MCF 10A (cell line): ENCODE results near the gene CSTF1. TPM values are rescaled to one million over a fixed set of nuclear protein-coding genes. Genes with fewer than 3 reads are reported as not detected.
"Not testable (repeated sequence)": the region's sequence is repeated elsewhere in the genome, so short reads cannot be mapped to it uniquely, and the experiment has no call there.

Experiments used
- BruUV-seq: library from RNA; stranded (reverse); fragments of 400-500 nt; replicated peaks from 2 replicates; lab custom pipeline; 2021; lab: Mats Ljungman, UMichigan
- CTCF ChIA-PET: fragments of 300-600 bp; sonication (Branson Sonifier 250); formaldehyde crosslinking; extraction: SDS; loops from one replicate; lab custom pipeline; 2021; ENCODE audit warnings: antibody characterized with exemption, inconsistent platforms; lab: Yijun Ruan, JAX
- POLR2A ChIA-PET: fragments of 300-600, 350-650 bp; sonication (Branson Sonifier 250); formaldehyde crosslinking; extraction: SDS; loops from one replicate; lab custom pipeline; 2020; ENCODE audit warnings: antibody characterized with exemption, inconsistent platforms; lab: Yijun Ruan, JAX
- DNase-seq: peaks from one replicate; pipeline ENCODE4 v3.0.0-alpha.2; 2018; ENCODE audit not compliant: unreplicated experiment
- H3K27ac Mint-ChIP-seq: one replicate; pipeline ENCODE4 v1.8.0; 2022; ENCODE audit warnings: mild to moderate bottlenecking, low read depth, mixed read lengths; ENCODE audit not compliant: unreplicated experiment
- H3K27me3 Mint-ChIP-seq: one replicate; pipeline ENCODE4 v1.8.0; 2022; ENCODE audit warnings: mixed read lengths; ENCODE audit not compliant: insufficient read depth, unreplicated experiment
- H3K36me3 Mint-ChIP-seq: one replicate; pipeline ENCODE4 v1.8.0; 2022; ENCODE audit warnings: mild to moderate bottlenecking, moderate library complexity, mixed read lengths; ENCODE audit not compliant: insufficient read depth, unreplicated experiment
- H3K4me1 Mint-ChIP-seq: one replicate; pipeline ENCODE4 v1.8.0; 2022; ENCODE audit warnings: mixed read lengths; ENCODE audit not compliant: insufficient read depth, unreplicated experiment
- H3K4me3 Mint-ChIP-seq: one replicate; pipeline ENCODE4 v1.8.0; 2022; ENCODE audit warnings: mild to moderate bottlenecking, moderate library complexity, mixed read lengths; ENCODE audit not compliant: unreplicated experiment
- H3K9me3 Mint-ChIP-seq: one replicate; pipeline ENCODE4 v1.8.0; 2022; ENCODE audit warnings: mixed read lengths; ENCODE audit not compliant: unreplicated experiment
- intact Hi-C: fragments of 100-400 bp; cut with micrococcal nuclease; formaldehyde crosslinking; loops from 2 replicates; pipeline ENCODE4 v1.14.1; 2022
- total RNA-seq: library from RNA; stranded (reverse); gene quantifications from 2 replicates; pipeline ENCODE4 v1.2.3, GENCODE V29; 2022
- TF ChIP-seq, protein P1 (sequence below): fragments of 200-600 bp; IDR thresholded peaks from one replicate; pipeline ENCODE4 v1.8.0; 2022; ENCODE audit warnings: antibody characterized with exemption, mild to moderate bottlenecking; ENCODE audit not compliant: unreplicated experiment

The CSTF1 gene
- total RNA-seq, 1 experiment from 2014 or later: 35.1 TPM

DNA sequence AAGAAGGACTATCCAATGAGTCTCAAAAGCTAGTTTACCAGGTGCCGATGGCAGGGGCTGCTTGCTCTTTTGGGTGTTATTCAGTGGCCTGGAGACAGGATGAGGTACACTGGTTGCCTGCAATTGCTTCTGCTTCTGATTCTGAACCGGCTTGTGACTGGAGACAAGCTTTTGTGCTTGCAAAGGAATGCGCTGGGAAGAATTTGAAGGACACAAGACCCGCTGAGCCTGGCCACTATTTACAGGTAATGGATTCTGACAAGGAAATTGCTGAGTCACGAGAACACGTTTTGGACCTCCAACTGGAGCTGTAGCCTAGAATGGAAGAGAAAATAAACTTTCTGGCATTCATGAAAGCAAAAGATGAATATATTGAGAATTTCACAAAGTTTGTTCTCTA is 6.2 kb upstream of the CSTF1 start:
- POLR2A ChIA-PET: interaction anchor here (0.7 to 3.5 kb wide), 4 partner anchors 9 to 27 kb away, joined by 3 to 13 read pairs (median 6); partner anchors contain the start of gene FAM210B
- DNase-seq: no peak
- H3K27me3 Mint-ChIP-seq: no peaks in the 10 kb centered on the region
- CTCF ChIA-PET: interaction anchor here (1.7 to 2.1 kb wide), 2 partner anchors 12 to 14 kb away, joined by 5 to 8 read pairs; no protein-coding TSS in a partner anchor
- BruUV-seq: no TSS peak
- peak overlapping the region; percentile 2 for H3K27ac Mint-ChIP-seq
- TF ChIP-seq, protein P1, sequence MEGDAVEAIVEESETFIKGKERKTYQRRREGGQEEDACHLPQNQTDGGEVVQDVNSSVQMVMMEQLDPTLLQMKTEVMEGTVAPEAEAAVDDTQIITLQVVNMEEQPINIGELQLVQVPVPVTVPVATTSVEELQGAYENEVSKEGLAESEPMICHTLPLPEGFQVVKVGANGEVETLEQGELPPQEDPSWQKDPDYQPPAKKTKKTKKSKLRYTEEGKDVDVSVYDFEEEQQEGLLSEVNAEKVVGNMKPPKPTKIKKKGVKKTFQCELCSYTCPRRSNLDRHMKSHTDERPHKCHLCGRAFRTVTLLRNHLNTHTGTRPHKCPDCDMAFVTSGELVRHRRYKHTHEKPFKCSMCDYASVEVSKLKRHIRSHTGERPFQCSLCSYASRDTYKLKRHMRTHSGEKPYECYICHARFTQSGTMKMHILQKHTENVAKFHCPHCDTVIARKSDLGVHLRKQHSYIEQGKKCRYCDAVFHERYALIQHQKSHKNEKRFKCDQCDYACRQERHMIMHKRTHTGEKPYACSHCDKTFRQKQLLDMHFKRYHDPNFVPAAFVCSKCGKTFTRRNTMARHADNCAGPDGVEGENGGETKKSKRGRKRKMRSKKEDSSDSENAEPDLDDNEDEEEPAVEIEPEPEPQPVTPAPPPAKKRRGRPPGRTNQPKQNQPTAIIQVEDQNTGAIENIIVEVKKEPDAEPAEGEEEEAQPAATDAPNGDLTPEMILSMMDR: no peak
- no peak overlapping the region for H3K4me3 Mint-ChIP-seq
- peaks cover 32% of the 10 kb centered on the region for H3K36me3 Mint-ChIP-seq
- intact Hi-C loops: no loop called here
- no peaks in the 10 kb centered on the region for H3K9me3 Mint-ChIP-seq
- H3K4me1 Mint-ChIP-seq: peaks cover 33% of the 10 kb centered on the region

DNA sequence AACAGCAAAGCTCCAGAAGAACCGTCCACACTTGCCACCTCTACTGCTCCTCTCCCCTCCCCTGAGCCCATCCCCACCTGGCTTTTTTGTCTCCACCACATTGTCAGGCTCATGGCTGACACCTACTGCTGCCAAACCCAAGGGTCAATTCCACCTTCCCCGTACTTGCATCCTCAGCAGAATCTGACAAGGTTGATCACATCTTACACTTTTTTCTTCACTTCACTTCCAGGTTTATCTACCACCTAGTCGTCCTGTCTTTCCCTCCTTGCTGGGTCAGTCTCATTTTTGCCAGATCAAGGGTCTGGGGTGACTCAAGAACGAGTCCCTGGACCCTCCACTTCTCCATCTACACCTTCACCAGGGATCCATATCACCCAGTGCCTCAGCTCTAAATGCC is 3.6 kb upstream of the CSTF1 start:
- Mint-ChIP-seq H3K36me3 (peaks cover 20% of the 10 kb centered on the region), H3K27ac (peak overlapping the region; percentile 1), H3K4me1 (peaks cover 27% of the 10 kb centered on the region), H3K9me3 (no peaks in the 10 kb centered on the region), H3K4me3 (no peak overlapping the region), H3K27me3 (no peaks in the 10 kb centered on the region)
- DNase-seq: no peak
- intact Hi-C loops: no loop called here
- ChIA-PET POLR2A (no interaction called here), CTCF (interaction anchor here (1.5 kb wide), 1 partner anchor 201 kb away, joined by 7 read pairs; no protein-coding TSS in a partner anchor)
- TF ChIP-seq, protein P1: no peak
- BruUV-seq: no TSS peak

DNA sequence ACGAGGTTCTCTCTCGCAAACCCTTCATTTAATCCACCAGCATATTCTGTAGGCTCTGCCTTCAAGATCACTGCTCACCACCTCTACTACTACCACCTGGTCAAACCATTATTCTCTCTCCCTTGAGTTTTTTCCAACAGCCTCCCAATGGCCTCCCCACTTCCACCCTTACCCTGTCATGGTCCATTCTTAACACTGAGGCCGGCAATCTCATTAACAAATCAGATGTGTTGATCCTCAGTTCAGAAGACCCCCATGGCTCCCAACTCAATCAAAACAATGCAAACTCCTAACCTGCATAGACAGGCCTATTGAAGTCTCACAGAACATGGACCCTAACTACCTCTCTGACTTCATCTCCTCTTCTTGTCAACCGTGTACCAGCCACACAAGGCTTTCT is 2.6 kb upstream of the CSTF1 start:
- Mint-ChIP-seq H3K27me3 (no peaks in the 10 kb centered on the region), H3K27ac (no peak overlapping the region), H3K4me3 (no peak overlapping the region), H3K4me1 (peaks cover 27% of the 10 kb centered on the region), H3K9me3 (no peaks in the 10 kb centered on the region), H3K36me3 (peaks cover 22% of the 10 kb centered on the region)
- ChIA-PET CTCF (interaction anchor here (0.6 kb wide), 1 partner anchor 16 kb away, joined by 4 read pairs; no protein-coding TSS in a partner anchor), POLR2A (interaction anchor here (6.8 kb wide), 1 partner anchor 31 kb away, joined by 100 read pairs; the partner anchor contains the start of gene FAM210B)
- no peak for DNase-seq
- BruUV-seq: no TSS peak
- TF ChIP-seq, protein P1: no peak
- intact Hi-C loops: no loop called here

DNA sequence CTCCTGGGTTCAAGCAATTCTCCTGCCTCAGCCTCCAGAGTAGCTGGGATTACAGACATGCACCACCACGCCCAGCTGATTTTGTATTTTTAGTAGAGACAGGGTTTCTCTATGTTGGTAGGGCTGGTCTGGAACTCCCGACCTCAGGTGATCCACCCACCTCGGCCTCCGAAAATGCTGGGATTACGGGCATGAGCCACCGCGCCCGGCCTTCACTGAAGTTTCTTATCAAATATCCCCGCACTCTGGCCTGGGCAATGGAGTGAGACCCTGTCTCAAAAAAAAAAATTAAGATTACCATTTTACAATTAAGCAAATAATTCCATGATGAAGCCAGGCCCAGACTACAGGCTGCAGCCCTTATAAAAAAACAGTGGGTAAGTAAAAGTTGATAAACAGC is 2.0 kb upstream of the CSTF1 start:
- H3K27ac Mint-ChIP-seq: not testable (repeated sequence)
- CTCF ChIA-PET: interaction anchor here (2.2 to 3.0 kb wide), 2 partner anchors 16 to 202 kb away, joined by 7 to 30 read pairs; no protein-coding TSS in a partner anchor

More for the DNA sequence above, 2.0 kb upstream of the CSTF1 start:
- H3K9me3 Mint-ChIP-seq, intact Hi-C loops, H3K4me3 Mint-ChIP-seq, DNase-seq, BruUV-seq, H3K27me3 Mint-ChIP-seq: not testable (repeated sequence)
- POLR2A ChIA-PET: interaction anchor here (1.1 to 6.8 kb wide), 3 partner anchors 14 to 31 kb away, joined by 4 to 100 read pairs (median 5); partner anchors contain the start of gene FAM210B
- Mint-ChIP-seq H3K36me3 (peaks cover 28% of the 10 kb centered on the region), H3K4me1 (peaks cover 27% of the 10 kb centered on the region)
